HL-60/S4 treated with phorbol 12-myristate 13-acetate at 8.2 ng/mL for 4 days and 3 days (cell line): ENCODE measurements around the gene PTPRM.

Experiments
- in situ Hi-C: fragments of 300-500 bp; cut with MboI; formaldehyde crosslinking; loops from 2 replicates; pipeline ENCODE4 v1.15.0; 2022; ENCODE audit warnings: low sequenced_read_pairs

The PTPRM gene

GRCh38 chr18:7663366-7664312 lies 96.5 kb downstream of the PTPRM start:
- in situ Hi-C loops = no loop called here

- in situ Hi-C loops = no loop called here
These were observed 99.2 kb downstream of the PTPRM start for GRCh38 chr18:7666195-7666776.

- in situ Hi-C loops = no loop called here
These were observed 101.3 kb downstream of the PTPRM start for GRCh38 chr18:7668392-7668791.

- in situ Hi-C loops = no loop called here
These were observed 102.2 kb downstream of the PTPRM start for GRCh38 chr18:7669361-7669760.

GRCh38 chr18:7671105-7671504 lies 104.0 kb downstream of the PTPRM start:
- in situ Hi-C loops = no loop called here

- in situ Hi-C loops = no loop called here
These were observed 109.2 kb downstream of the PTPRM start for GRCh38 chr18:7676253-7676873.

- in situ Hi-C loops = no loop called here
These were observed 109.9 kb downstream of the PTPRM start for GRCh38 chr18:7677001-7677400.

GRCh38 chr18:7677424-7677823 lies 110.3 kb downstream of the PTPRM start:
- in situ Hi-C loops = no loop called here

- in situ Hi-C loops = no loop called here
These were observed 111.3 kb downstream of the PTPRM start for GRCh38 chr18:7678389-7678788.

- in situ Hi-C loops = no loop called here
These were observed 111.7 kb downstream of the PTPRM start for GRCh38 chr18:7678801-7679200.

- in situ Hi-C loops = no loop called here
These were observed 114.2 kb downstream of the PTPRM start for GRCh38 chr18:7681298-7681697.

GRCh38 chr18:7682321-7682720 lies 115.2 kb downstream of the PTPRM start:
- in situ Hi-C loops = no loop called here

- in situ Hi-C loops = no loop called here
These were observed 116.6 kb downstream of the PTPRM start for GRCh38 chr18:7683753-7684152.

GRCh38 chr18:7684357-7684756 lies 117.2 kb downstream of the PTPRM start:
- in situ Hi-C loops = no loop called here

- in situ Hi-C loops = no loop called here
These were observed 117.8 kb downstream of the PTPRM start for GRCh38 chr18:7684966-7685365.

- in situ Hi-C loops = no loop called here
These were observed 119.2 kb downstream of the PTPRM start for GRCh38 chr18:7686278-7686677.

- in situ Hi-C loops = no loop called here
These were observed 121.5 kb downstream of the PTPRM start for GRCh38 chr18:7688580-7688979.

- in situ Hi-C loops = no loop called here
These were observed 124.1 kb downstream of the PTPRM start for GRCh38 chr18:7691206-7691605.

- in situ Hi-C loops = no loop called here
These were observed 129.7 kb downstream of the PTPRM start for GRCh38 chr18:7696780-7697179.

- in situ Hi-C loops = no loop called here
These were observed 130.2 kb downstream of the PTPRM start for GRCh38 chr18:7697306-7697705.

GRCh38 chr18:7711495-7711894 lies 144.4 kb downstream of the PTPRM start:
- in situ Hi-C loops = no loop called here

- in situ Hi-C loops = no loop called here
These were observed 153.3 kb downstream of the PTPRM start for GRCh38 chr18:7720395-7720794.
